HG03521 (cell line): Measurements from ENCODE around the gene ZNF385A.

Experiments used
- ATAC-seq: cut with Tn5 transposase; IDR thresholded peaks from one replicate; pipeline ENCODE4 v1.9.1; 2021; ENCODE audit warnings: mild to moderate bottlenecking, moderate library complexity; ENCODE audit not compliant: unreplicated experiment

Gene ZNF385A

GRCh38 chr12:54384591-54385041 is at the start of gene ZNF385A:
Gene ZNF385A (minus strand): TSS chr12:54384733. CDS start chr12:54384514, 219 bp downstream.
- ATAC-seq = no peak

GRCh38 chr12:54432815-54433164 is 48.3 kb upstream of the ZNF385A start:
- no peak for ATAC-seq

- no peak for ATAC-seq
Measured at GRCh38 chr12:54431911-54432814, 47.6 kb upstream of the ZNF385A start.

GRCh38 chr12:54430471-54431069 is 46.0 kb upstream of the ZNF385A start:
- ATAC-seq = no peak

- ATAC-seq = no peak
Measured at GRCh38 chr12:54429014-54429471, 44.5 kb upstream of the ZNF385A start.

GRCh38 chr12:54428050-54429013 is 43.8 kb upstream of the ZNF385A start:
- no peak for ATAC-seq

- no peak for ATAC-seq
Measured at GRCh38 chr12:54427106-54427505, 42.6 kb upstream of the ZNF385A start.

GRCh38 chr12:54426690-54427089 is 42.2 kb upstream of the ZNF385A start:
- no peak for ATAC-seq

GRCh38 chr12:54425702-54426101 is 41.2 kb upstream of the ZNF385A start:
- ATAC-seq = no peak

GRCh38 chr12:54424224-54424623 is 39.7 kb upstream of the ZNF385A start:
- ATAC-seq = no peak

- no peak for ATAC-seq
Measured at GRCh38 chr12:54423816-54424150, 39.2 kb upstream of the ZNF385A start.

- ATAC-seq = no peak
Measured at GRCh38 chr12:54421879-54422250, 37.3 kb upstream of the ZNF385A start.

- no peak for ATAC-seq
Measured at GRCh38 chr12:54421175-54421878, 36.8 kb upstream of the ZNF385A start.

GRCh38 chr12:54420766-54421144 is 36.2 kb upstream of the ZNF385A start:
- ATAC-seq = no peak

- ATAC-seq = no peak
Measured at GRCh38 chr12:54419088-54419887, 34.8 kb upstream of the ZNF385A start, which contains the start of gene ITGA5. Gene ITGA5 (minus strand): TSS chr12:54419266. CDS start chr12:54419198, 68 bp downstream.

GRCh38 chr12:54418441-54419087 is 34.0 kb upstream of the ZNF385A start:
- no peak for ATAC-seq

- no peak for ATAC-seq
Measured at GRCh38 chr12:54417712-54418440, 33.3 kb upstream of the ZNF385A start.
